GM18873 (cell line): ENCODE data around the gene SPG7.
"Not testable (repeated sequence)": the region's sequence is repeated elsewhere in the genome, so short reads cannot be mapped to it uniquely, and the experiment has no call there.

ENCODE experiments used
- ATAC-seq: cut with Tn5 transposase; IDR thresholded peaks from one replicate; pipeline ENCODE4 v1.9.1; 2021; ENCODE audit warnings: mild to moderate bottlenecking, moderate library complexity, moderate number of reproducible peaks; ENCODE audit not compliant: unreplicated experiment, low FRiP score

Gene SPG7

GRCh38 chr16:89561142-89561883, 53.1 kb downstream of the SPG7 start:
- ATAC-seq, result no peak

GRCh38 chr16:89561884-89562599, 53.8 kb downstream of the SPG7 start:
- no peak for ATAC-seq

- no peak for ATAC-seq
Measured at GRCh38 chr16:89562939-89563338, 54.7 kb downstream of the SPG7 start.

GRCh38 chr16:89563639-89564392, 55.6 kb downstream of the SPG7 start:
- ATAC-seq, result no peak

GRCh38 chr16:89564476-89565255, 56.5 kb downstream of the SPG7 start:
- ATAC-seq, result no peak

DNA sequence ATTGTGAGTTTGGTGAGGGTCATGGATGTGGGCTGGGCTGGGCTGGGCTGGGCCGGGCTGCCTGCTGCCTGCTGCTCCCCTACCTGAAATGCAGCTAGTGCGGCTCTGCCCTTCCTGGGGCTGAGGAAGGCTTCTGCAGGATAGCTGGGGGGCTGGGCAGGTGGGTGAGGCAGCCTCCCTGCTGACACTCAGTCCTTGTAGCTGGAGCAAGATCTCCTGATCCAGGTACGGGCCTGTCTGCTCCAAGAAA, 57.0 kb downstream of the SPG7 start:
- ATAC-seq, result no peak

DNA sequence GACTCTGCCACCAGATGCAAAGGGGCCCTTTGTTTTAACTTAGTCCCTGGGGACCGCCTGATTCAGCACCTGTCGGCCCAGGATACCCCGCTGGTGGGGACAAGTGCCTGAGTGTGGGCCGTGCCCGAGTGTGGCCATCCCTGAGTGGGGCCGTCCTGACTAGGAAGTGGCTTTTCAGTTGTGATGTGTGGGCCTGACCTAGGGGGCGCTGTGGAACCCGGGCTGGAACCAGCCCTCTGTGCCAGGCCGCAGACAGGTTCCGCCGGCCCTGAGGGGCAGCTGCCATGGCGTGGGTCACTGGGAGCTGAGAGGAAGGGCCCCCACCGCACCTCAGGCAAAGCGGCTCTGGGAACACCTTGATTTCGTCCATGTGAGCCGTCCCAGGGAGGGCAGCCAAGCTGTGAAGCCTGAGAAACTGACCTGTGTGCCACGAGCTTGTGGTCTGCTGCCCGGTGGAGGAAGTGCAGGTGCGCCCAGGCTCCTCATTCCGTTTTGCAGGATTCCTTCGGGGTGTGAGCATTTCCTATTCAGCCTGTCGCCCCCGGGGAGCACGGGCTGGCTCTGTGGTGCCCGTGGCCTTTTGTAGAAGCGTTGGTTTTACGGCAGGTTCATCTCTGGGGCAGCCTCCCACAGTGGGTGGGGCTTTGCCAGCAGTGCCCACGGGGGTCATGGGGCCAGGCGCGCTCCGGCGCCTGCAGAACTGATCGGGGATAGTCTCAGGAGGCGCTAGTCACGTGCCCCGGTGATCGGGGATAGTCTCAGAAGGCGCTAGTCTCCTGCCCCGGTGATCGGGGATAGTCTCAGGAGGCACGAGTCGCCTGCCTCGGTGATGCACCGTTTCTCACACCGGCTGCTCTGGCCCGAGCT, 57.5 kb downstream of the SPG7 start:
- ATAC-seq, result no peak

DNA sequence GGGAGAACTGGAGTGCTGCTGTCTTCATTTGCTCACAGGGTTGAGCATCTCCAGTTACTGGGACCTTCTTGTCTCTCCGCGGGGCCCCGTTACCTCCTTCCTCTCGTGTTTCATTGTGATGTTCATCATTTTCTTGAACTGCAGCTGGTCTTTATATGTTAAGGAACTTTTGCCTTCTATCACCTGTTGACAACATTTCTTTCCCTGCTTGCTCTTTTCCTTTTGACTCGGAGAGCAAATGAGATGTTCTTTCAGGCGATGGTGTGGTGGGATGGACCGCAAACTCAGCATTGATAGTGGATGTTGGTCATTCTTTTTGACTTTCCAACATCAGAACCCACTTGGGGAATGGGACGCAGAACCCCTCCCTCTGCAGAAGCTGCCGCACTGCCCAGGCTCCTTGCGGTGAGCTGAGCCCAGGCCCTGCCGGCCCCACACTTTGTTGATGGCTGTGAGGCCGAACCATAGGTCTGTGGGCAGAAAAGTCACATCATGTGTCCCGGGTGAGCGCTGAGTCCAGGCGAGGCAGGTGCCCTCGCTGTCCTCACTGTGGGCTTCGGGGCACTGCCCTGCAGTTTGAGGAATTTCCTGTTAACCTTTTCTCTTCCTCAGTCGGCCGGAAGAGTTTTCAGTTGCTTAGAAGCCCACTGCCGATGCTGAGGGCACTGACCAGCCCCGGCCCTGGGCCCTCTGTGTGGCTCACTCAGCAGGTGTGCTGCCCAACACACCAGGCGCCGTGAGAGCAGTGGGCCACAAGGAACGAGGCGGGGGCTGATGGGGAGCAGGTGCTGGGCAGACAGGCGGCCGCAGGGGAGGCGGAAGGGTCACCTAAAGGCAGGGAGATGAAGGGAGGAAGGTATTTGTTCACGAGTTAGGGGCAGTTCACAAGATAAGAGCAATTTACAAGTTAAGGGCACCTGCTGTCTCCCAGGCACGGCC, 59.7 kb downstream of the SPG7 start:
- ATAC-seq, result no peak

DNA sequence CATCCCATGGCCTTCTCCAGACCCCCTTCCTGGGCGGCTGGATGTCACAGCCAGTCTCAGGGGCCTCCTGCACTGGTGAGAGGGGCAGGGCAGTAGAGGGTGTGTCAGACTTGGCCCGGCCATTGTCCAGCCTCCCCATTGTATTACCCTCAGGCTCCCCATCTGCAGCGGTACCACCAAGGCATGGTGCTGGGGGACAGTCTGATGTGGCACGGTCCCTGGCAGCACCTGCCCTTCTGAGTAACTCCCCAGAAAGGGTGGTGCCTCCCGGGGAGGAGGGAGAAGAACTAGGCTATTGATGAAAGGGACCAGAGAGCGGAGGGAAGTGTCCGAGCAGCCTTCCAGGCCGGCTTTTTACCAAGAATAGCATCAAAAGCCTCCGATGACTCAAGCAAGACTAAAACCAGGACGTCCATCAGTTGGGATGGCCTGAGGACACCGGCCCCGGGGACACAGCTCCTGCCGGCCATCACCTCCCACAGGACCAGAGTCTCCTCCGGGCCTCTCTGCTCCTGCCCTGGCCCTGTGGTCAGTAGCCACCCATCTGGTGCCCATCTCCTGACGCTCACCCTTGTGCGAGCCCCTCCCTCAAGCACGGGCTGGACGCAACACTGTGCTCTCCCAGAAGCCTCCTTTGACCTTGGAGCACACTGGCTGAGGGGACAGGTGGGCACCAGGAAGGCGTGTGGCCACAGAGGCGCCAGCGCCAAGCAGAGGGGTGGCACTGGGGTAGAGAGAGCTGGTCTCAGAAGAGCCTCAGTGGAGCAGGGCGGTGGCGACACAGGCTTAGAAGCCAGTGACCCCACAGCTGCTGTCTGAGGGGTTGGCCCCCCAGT, 61.5 kb downstream of the SPG7 start:
- no peak for ATAC-seq

DNA sequence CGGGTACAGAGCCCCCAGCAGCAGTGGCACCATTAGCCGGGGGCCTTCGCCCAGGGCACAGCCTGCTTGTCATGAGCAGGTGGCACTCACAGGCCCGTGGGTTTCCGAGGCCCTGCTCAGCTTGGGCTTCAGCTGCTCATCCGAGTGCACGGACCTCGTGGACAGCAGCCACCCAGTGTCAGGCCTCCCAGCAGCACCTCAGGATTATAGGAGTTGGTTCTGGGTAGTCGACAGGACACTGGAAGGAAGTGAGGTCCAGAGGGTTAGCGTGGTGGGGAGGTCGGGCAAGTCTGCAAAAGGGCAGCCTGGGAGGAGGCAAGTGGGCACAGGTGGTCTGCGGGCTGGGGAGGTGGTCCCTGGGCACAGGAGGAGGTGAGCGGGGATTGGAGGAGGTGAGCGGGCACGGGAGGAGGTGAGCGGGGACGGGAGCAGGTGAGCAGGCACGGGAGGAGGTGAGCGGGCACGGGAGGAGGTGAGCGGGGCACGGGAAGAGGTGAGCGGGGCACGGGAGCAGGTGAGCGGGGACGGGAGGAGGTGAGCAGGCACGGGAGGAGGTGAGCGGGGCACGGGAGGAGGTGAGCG, 62.2 kb downstream of the SPG7 start:
- no peak for ATAC-seq

GRCh38 chr16:89570983-89571598, 62.9 kb downstream of the SPG7 start:
- not testable (repeated sequence) for ATAC-seq

- ATAC-seq, result no peak
Measured at GRCh38 chr16:89571636-89572035, 63.4 kb downstream of the SPG7 start.

DNA sequence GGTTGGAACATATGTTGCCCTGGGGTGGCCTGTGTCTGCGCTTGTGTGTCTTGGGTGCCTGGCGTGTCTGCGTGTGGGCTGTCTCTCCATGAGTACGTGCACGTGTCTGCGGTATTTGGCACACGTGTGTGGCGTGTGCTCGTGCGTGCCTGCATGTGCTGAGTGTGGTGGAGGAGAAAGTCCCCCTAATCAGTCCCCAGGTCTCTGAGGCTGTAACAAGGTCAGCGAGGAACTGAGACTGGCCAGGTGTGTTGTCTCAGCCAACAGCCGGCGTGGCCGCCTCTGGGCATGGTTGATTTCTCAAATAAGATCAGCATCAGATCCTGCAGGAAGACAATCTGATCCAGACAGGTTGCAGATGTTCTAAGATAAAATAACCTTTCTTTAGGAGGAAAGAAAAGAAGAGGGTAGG, 63.9 kb downstream of the SPG7 start:
- no peak for ATAC-seq

- no peak for ATAC-seq
Measured at GRCh38 chr16:89572485-89573205, 64.4 kb downstream of the SPG7 start.

- ATAC-seq, result no peak
Measured at GRCh38 chr16:89573826-89574680, 65.8 kb downstream of the SPG7 start.
